ENCODE data around the gene CANT1.

Gene CANT1

GRCh38 chr17:79009397-79010303 lies at the start of gene CANT1:
Gene CANT1, minus strand, starts transcription at chr17:79009764. Its CDS starts 12,142 bp downstream, at chr17:78997622.
- peak; percentile 70 for DNase-seq

GRCh38 chr17:79057737-79058385 lies 48.3 kb upstream of the CANT1 start:
- DNase-seq = no peak

GRCh38 chr17:79055197-79055596 lies 45.6 kb upstream of the CANT1 start:
- DNase-seq = no peak

- DNase-seq = no peak
Observed at GRCh38 chr17:79054200-79054960, 44.8 kb upstream of the CANT1 start.

- no peak for DNase-seq
Observed at GRCh38 chr17:79053251-79053925, 43.8 kb upstream of the CANT1 start.

- DNase-seq = no peak
Observed at GRCh38 chr17:79052131-79052530, 42.6 kb upstream of the CANT1 start.

- no peak for DNase-seq
Observed at GRCh38 chr17:79051306-79051705, 41.7 kb upstream of the CANT1 start.

- no peak for DNase-seq
Observed at GRCh38 chr17:79050551-79050950, 41.0 kb upstream of the CANT1 start.

- DNase-seq = no peak
Observed at GRCh38 chr17:79049821-79050220, 40.3 kb upstream of the CANT1 start.

- no peak for DNase-seq
Observed at GRCh38 chr17:79048826-79049755, 39.5 kb upstream of the CANT1 start.

GRCh38 chr17:79047923-79048825 lies 38.6 kb upstream of the CANT1 start:
- DNase-seq = no peak

- DNase-seq = no peak
Observed at GRCh38 chr17:79047291-79047920, 37.8 kb upstream of the CANT1 start.

GRCh38 chr17:79046916-79047280 lies 37.3 kb upstream of the CANT1 start:
- DNase-seq = no peak

GRCh38 chr17:79046197-79046915 lies 36.8 kb upstream of the CANT1 start:
- no peak for DNase-seq

- peak; percentile 36 for DNase-seq
Observed at GRCh38 chr17:79045842-79046196, 36.3 kb upstream of the CANT1 start.

- no peak for DNase-seq
Observed at GRCh38 chr17:79045001-79045729, 35.6 kb upstream of the CANT1 start.

- DNase-seq = no peak
Observed at GRCh38 chr17:79044462-79044861, 34.9 kb upstream of the CANT1 start.

- DNase-seq = no peak
Observed at GRCh38 chr17:79043931-79044320, 34.4 kb upstream of the CANT1 start.
